Retinal pigment epithelial cell (primary cell): ENCODE results near the gene TCERG1L.

Experiments
- DNase-seq: peaks from one replicate; pipeline ENCODE4 v3.0.0-alpha.2; 2010; ENCODE audit warnings: low read depth
- H3K4me3 ChIP-seq: 2 replicates; pipeline ENCODE4 v1.5.1; 2011; ENCODE audit warnings: mild to moderate bottlenecking, low read length, control low read depth, moderate library complexity
- CTCF ChIP-seq: conservative IDR thresholded peaks from 2 replicates; pipeline ENCODE4 v1.5.1; 2011; ENCODE audit warnings: low read depth, low read length, control low read depth, inconsistent platforms

TCERG1L gene

GRCh38 chr10:131316321-131317075, 5.0 kb upstream of the TCERG1L start:
- no peak for TF ChIP-seq CTCF
- no peak overlapping the region for H3K4me3 ChIP-seq
- no peak for DNase-seq

- TF ChIP-seq CTCF: no peak
- no peak overlapping the region for H3K4me3 ChIP-seq
- no peak for DNase-seq
Measured at GRCh38 chr10:131315344-131315743, 3.8 kb upstream of the TCERG1L start.

DNA sequence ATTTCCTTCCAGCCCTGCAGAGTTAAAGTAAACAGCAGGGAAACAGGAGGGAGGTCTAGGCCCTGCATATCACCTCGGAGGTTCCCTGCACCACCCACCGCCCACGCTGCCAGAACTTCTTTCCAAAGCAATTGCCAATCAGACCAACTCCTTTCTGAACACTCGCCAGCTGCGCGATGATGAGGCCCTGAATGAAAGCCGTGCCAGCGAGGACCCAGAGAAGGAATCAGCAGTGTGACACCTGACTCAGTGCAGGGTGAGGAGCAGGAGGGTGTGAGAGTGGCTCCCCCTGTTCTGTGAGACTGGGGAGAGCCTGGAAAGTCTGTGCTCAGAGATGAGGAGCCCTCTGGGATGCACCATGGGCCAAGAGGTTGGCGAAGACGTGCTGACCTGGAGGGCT, 3.3 kb upstream of the TCERG1L start:
- DNase-seq: no peak
- no peak overlapping the region for H3K4me3 ChIP-seq
- no peak for TF ChIP-seq CTCF

- H3K4me3 ChIP-seq: no peak overlapping the region
- no peak for TF ChIP-seq CTCF
- no peak for DNase-seq
Measured at GRCh38 chr10:131314148-131314547, 2.6 kb upstream of the TCERG1L start.

- DNase-seq: no peak
- TF ChIP-seq CTCF: no peak
- H3K4me3 ChIP-seq: no peak overlapping the region
Measured at GRCh38 chr10:131313377-131313776, 1.9 kb upstream of the TCERG1L start.

- DNase-seq: no peak
- peak; percentile 35 for TF ChIP-seq CTCF
- no peak overlapping the region for H3K4me3 ChIP-seq
Measured at GRCh38 chr10:131312478-131312836, 936 bp upstream of the TCERG1L start.

GRCh38 chr10:131311402-131311660, 190 bp downstream of the TCERG1L start:
- TF ChIP-seq CTCF: no peak
- no peak overlapping the region for H3K4me3 ChIP-seq
- no peak for DNase-seq
